GM10266 (cell line): ENCODE data around the gene CAMKMT.

ENCODE experiments used
- DNase-seq: peaks from one replicate; pipeline ENCODE4 v3.0.0; 2012; ENCODE audit errors: extremely low spot score
- CTCF ChIP-seq: IDR thresholded peaks from 2 replicates; pipeline ENCODE4 v1.5.1; 2012; ENCODE audit warnings: mild to moderate bottlenecking, low read depth; ENCODE audit not compliant: control insufficient read depth, insufficient read depth; ENCODE audit errors: missing control alignments

Gene CAMKMT

GRCh38 chr2:44398243-44398897, 36.6 kb downstream of the CAMKMT start:
- no peak for TF ChIP-seq CTCF
- DNase-seq, result no peak

DNA sequence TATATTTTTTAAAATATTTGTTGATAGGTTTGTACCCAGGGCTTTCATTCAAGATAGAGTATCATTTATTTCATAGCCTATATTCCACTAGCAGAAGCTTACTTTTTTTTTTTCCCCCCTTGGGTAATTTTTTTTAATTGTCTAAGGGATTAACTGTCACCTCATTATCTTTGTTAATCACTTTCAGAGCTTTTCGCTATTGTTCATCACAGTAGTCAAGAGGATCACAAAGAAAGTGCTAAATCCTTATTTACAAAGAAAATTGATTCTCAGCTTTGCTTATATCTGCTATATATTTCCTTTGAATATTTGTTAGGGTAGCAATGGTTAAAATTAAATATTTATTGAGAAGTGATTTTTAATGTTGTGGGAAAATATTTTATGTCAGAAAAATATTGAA, 59.0 kb downstream of the CAMKMT start:
- DNase-seq, result no peak

DNA sequence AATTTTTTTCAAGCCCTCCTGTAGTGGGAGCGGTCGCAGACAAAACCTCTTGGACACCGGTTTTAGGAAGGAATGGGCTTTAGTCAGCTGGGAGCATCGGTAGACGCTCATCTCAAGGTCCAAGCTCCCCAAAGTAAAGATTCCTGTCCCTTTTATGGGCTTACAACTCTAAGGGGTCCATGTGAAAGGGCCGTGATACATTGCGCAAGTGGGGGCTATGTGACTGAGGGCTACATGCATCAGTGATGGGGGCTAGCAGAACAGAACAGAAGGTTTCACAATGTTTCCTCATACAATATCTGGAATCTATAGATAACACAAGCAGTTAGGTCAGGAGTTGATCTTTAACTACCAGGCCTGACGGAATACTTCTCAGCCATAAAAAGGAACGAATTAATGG, 62.5 kb downstream of the CAMKMT start:
- no peak for TF ChIP-seq CTCF
- DNase-seq, result no peak

More for the DNA sequence above, 59.0 kb downstream of the CAMKMT start:
- no peak for TF ChIP-seq CTCF

- no peak for DNase-seq
- no peak for TF ChIP-seq CTCF
These were observed 67.3 kb downstream of the CAMKMT start for GRCh38 chr2:44429034-44429433.

DNA sequence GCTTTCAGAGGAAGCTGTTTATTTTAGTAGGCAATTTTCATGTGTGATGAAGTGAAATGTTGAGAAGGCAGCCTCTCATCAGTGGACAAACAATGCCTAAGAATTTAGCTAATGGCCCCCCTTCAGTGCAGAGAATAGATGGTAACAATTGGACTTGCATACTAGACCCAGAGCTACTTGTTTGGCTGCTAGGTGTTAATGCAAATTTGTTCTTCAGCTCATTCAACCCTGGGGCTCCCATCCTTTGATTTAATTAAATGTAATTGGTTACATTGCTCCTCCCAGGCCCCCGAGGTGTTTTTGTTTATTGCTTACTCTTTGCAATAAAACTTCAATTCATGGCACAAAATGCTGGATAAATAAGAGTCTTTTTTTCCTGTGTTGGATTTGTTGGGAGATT, 68.6 kb downstream of the CAMKMT start:
- DNase-seq, result no peak
- TF ChIP-seq CTCF, result no peak

- no peak for TF ChIP-seq CTCF
- DNase-seq, result no peak
These were observed 72.1 kb downstream of the CAMKMT start for GRCh38 chr2:44433895-44434294.

DNA sequence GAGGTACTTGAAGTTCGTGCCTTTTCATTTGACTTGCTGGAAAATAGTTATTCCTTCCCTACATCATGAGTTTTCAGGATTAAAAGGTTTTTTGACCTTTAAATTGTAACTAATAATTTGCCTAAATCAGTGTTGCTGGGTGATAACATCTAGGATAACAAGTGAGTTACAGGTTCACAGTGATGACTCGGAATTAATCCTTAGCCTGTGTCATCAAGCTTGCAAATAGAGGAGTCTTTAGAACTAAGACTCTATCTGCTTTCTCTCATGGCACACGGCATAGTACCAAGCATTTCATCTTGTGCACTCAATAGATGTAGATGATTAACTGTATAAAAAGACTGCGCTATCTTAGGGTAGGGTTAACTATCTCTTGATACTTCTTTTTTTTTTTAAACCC, 79.5 kb downstream of the CAMKMT start:
- no peak for TF ChIP-seq CTCF
- no peak for DNase-seq
